CD4-positive, alpha-beta T cell treated with Interleukin-6 at 100 ng/mL for 8 hours (primary cell): Measurements from ENCODE around the gene SCUBE1.
A peak's percentile ranks its signal among the peaks of the same experiment; 100 is the strongest.

Source experiments
- DNase-seq: peaks from one replicate; pipeline ENCODE4 v3.0.0-alpha.2; 2020; ENCODE audit warnings: mixed read lengths, low spot score

Gene SCUBE1

GRCh38 chr22:43236411-43237166, 106.6 kb downstream of the SCUBE1 start:
- no peak for DNase-seq

DNA sequence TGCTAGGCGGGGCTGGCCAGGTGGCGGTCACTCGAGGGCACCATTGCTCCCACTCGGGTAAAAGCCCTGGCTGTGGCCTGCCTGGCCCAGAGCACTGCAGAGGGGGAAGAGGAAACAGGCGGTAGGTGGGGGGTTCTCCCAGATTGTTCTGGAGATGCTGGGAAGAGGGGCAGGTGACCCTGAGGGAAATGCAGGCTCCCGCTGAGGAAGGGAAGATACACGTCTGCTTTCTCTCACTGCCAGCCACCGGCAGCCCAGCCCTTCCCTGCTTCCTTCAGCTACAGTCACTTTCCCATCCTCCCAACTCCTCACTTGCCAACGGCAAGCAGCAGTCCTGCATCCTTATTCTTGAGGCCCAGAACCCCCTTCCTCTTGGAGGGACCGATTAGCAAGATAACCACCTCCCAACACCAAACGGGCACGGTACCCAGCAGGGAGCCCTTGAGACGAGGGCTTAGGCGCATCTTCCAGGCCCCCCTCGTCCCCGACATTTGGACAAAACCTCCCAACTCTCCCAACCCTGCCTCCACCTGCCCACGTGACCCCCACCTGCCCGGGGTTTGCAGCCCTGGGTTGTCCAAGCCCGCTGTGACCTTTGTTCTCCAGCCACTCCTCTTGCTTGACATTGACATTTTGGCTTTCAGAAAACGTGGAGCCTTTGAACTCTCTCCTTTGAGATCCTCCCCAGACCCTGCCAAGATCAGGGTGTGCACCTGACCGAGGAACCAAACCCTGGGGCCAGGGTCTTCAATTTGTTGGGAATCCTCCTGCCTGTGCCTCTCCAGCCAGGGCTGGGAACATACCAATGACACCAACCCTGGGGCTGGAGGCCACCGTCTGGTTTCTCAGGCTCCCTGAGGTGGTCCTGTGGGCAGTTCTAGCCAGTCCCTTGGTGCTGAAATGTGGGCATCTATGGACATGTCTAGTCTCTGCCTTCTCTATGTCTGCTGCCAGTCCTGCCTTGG, 107.4 kb downstream of the SCUBE1 start:
- DNase-seq: no peak

DNA sequence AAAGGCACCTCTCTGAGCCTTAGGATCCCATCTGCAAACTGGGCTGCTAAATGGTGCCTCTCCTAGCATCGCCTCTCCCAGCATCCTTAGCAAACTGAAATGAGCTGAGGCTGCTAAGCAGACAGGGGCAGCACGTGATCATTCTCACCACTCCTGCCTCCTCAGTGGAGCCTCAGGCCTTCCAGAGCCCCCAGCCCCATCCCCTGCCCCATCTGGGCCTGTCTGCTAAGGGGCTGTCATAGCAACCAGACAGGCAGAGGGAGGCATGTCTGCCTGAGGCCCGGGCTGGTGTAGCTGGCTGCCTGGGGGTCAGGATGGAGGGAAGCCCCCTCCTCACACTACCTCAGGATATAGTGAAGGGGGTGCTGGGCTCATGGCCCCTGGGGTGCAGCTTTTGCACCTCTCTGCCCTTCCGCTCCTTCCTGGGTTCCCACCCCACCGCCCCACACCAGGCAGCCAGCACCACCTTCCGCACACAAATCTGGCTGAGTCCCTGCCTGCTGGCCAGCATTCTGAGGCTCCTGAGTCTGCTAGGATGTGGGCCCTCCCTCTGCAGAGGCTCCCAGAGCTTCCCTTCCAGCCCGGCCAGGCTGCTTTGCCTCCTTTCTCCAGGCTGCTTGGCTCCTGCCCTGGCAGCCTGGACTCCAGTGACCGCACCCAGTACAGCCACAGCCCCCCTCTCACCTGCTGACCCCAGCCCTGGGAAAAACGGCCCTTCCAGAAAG, 108.7 kb downstream of the SCUBE1 start:
- no peak for DNase-seq

- no peak for DNase-seq
These were observed 109.6 kb downstream of the SCUBE1 start for GRCh38 chr22:43233529-43233928.

DNA sequence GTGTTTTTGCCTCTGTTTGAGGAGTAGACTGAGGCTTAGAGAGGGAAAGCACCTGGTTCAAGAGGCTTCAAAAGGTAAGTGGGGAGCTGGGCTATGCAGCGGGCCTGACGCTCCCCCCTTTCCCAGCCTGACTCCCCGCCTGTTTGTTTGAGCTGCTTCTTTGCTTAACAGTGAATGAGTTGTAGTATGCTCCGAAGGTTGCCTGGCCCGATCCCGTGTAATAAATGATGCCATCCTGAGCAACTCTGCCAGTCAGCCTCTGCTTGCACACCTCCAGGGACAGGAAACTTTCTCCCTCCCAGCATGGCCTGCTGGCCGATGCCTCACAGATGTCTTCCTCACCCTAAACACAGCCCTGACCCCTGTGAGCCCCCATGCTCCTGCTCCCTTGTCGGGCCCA, 110.7 kb downstream of the SCUBE1 start:
- DNase-seq: no peak

DNA sequence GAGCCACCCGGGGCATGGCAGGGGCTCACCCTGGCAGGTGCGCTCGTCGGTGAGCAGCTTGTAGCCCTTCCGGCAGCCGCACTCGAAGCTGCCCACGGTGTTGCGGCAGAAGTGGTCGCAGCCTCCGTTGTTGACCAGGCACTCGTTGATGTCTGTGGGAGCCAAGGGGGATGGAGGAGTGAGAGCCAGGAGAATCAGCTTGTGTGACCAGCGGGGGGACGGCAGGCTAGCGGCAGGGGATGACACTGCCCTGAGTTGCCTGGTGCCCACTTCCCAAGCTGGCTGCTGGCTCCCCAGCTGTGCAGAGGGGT, 111.5 kb downstream of the SCUBE1 start:
- no peak for DNase-seq

DNA sequence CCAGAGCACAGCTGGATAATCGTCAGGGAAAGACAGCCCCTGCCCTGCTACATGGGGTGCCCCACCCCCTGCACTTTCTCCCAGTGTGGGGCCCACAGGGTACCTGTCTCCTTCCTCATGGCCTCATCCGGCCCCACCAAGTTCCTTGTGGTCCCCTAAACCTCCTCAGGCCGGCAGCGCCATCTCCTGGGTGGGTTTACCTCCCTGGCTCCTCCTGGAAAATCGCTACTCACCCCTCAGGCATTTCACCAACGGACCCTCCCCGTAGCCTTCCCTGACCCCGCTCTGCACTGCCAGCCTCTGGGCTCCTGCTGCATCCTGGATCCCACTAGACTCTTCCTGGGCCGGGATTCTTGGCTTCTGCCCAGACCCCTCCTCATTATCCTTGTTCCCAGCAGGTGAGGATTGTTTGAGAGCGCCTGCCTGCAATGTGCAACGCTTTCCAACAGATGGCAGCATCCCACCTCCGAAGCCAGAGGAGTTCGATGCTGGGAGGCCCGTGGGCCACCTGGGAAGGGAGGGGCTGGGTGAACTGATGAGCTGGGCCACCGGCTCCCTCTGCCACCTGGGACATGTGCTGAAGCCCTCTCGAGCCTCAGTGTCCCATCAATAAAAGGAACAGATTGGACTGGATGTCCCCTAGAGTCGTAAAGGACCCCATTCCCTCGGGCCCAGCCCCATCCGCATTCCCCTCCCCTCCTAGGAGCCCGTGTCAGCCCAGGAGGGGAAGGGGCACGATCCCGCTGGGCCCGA, 112.0 kb downstream of the SCUBE1 start:
- peak; percentile 52 for DNase-seq

DNA sequence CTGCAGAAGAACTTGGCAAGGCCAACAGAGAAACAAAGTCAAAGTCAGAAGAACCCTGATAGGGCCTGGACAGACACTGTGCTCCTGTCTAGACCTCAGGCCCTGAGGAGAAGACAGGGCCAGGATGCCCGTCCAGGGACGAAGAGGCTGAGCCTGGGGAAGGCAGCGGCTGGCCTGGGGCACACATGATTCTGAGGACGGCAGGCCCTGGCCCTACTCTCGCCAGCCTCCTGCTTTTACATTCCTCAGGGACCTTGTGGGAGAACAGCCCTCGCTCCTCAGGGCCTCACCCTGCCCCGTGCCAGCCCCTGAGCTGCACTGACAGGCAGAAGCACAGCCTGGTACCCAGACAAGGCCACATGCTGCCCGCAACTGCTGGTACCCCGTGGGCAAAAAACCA, 112.6 kb downstream of the SCUBE1 start:
- no peak for DNase-seq

GRCh38 chr22:43228863-43229262, 114.3 kb downstream of the SCUBE1 start:
- DNase-seq: no peak

DNA sequence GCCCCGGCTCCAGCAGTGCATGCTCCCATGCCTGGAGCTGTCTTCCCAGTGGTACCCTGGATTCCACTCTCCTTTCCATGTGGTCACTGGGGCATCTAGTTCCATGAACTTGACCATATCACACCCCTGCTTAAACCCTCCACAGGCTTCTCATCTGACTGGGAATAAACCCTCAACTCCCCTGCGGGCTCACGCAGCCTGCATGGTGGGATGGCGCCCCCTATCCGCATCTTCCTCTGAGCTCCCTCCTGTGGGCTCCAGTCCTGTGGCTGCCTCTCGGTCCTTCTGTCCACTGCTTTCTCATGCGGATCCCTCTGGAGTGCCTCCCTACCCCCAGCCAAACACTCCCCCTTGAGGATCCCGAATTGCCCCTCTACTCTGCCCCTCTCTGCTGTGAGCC, 114.8 kb downstream of the SCUBE1 start:
- no peak for DNase-seq

GRCh38 chr22:43227239-43227630, 115.9 kb downstream of the SCUBE1 start:
- no peak for DNase-seq

DNA sequence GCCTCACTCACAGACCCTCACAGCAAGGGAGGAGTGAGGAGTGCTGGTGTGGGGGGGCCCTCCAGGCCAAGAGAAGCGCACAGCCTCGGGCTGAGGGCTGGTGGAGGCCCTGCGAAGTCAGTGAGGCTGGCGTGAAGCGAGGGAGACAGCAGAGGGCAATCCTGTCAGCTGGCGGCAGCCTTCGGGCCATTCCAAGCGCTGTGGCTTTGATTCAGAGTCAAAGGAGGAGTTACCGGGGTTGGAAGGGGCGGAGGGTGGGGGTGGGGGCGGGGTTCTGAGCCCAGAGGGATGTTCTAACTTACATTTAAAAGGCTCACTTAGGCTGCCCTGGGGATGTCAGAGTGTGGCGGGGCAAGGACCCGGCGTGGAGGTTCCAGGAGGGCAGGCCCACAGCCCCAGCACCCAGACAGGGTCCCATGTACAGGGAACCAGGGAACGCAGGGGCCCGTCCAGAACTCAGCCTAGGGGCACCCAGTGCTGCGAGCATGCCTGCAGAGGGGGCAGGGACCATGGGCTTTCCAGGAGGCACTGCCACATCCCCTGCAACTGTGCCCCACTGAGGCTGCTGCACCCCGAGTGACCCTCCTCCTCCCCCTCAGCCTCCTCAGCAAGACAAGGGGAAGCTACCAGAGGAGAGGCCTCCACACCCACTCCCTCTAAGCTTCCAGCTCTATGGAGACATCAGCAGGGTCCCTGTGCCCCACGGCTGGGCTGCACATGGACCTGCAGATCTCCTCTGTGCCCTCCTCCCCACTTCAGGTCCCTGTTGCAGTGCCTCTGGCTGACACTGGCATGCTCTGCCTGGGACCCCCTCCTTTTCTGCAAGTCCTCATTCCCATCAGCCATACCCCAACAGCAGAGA, 116.6 kb downstream of the SCUBE1 start:
- no peak for DNase-seq

- DNase-seq: no peak
These were observed 117.6 kb downstream of the SCUBE1 start for GRCh38 chr22:43225609-43226008.

DNA sequence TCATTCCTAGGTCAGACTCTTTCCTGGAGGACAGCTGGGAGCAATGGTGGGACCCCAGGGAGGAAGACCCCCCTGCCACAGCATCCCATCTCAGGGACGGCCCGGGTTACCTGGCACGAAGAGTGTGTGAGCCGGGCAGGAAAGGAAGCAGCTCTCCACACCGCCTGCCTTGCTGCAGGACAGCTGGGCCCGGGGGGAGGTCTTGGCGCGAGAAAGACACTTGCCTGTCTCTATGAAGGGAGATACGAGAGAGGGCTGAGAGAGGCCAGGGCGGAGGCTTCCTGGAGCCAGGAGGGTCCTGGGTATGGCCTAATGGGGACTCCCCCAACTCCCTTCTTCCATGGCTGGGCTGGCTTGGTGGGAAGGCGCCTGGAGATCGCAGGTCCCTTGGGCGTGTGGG, 120.2 kb downstream of the SCUBE1 start:
- no peak for DNase-seq

GRCh38 chr22:43222262-43222661, 120.9 kb downstream of the SCUBE1 start:
- no peak for DNase-seq

GRCh38 chr22:43220625-43221380, 122.4 kb downstream of the SCUBE1 start:
- DNase-seq: no peak

DNA sequence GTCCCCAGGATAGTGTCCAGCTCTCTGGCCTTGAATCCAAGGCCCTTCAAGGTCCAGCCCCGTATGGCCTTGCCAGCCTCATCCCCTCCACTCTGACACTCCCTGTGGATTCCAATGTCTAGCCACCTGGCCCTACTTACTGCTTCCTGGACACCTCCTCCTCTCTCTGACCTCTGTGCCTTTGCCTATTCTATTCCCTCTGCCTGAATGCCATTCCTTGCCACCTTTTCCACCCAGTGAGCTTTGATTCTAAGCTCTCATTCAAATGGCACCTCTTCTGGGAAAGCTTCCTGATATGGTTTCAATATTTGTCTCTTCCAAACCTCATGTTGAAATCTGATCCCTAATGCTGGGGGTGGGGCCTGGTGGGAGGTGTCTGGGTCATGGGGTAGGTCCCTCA, 124.4 kb downstream of the SCUBE1 start:
- no peak for DNase-seq

- DNase-seq: no peak
These were observed 125.7 kb downstream of the SCUBE1 start for GRCh38 chr22:43217285-43218030.

- DNase-seq: no peak
These were observed 126.4 kb downstream of the SCUBE1 start for GRCh38 chr22:43216738-43217137.

DNA sequence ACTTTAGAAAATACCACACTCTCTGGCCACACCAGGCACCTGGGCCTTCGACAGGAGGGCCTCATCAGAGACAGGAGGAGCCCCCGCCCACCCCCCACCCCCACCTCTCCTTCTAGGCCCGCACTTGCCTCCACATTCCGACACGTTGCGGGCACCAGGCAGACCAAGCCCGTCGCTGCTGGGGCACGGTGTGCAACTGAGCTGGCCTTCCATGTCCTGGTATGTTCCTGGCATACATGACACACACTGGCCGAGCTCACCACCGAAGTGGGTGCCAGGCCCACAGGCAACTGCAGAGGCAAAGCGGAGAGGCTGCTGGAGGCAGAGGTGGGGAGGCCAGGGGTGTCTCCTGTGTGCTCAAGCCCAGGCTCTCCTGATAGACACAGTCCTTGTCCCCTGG, 129.2 kb downstream of the SCUBE1 start:
- DNase-seq: no peak
